ENCODE measurements around the gene TRPV3.
"Not testable (repeated sequence)": the region's sequence is repeated elsewhere in the genome, so short reads cannot be mapped to it uniquely, and the experiment has no call there.

The TRPV3 gene

DNA sequence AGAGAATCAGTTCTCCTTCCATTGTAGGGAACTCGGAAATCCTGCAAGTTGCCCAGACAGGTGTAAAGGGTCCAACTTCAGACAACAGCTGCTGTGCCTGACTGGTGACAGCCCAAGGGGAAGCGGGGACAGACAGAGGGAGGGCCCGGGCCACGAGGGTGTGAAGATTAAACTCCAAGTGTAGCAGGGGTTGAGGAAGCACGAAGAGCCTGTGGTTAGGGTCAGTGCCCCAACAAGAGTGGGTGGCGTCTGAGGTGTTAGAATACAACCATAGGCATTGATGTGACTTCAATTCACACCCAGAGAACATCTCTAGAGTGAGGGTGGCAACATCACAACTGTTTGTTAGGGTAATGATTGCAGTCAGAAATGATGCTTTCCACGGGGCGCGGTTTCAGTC, 42.7 kb downstream of the TRPV3 start:
- no peak for DNase-seq

DNA sequence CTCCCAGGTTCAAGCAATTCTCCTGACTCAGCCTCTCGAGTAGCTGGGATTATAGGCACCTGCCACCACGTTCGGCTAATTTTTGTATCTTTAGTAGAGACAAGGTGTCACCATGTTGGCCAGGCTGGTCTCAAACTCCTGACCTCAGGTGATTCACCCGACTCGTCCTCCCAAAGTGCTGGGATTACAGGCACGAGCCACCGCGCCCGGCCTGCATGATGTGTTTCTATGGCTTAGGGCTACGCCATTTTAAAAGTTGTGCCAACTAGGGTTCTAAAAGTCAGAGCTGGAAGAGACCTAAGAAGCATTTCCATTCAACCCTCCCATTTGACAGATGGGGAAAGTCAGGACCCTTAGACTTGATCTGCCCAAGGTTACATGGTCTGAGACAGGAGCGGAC, 43.4 kb downstream of the TRPV3 start:
- DNase-seq: not testable (repeated sequence)

DNA sequence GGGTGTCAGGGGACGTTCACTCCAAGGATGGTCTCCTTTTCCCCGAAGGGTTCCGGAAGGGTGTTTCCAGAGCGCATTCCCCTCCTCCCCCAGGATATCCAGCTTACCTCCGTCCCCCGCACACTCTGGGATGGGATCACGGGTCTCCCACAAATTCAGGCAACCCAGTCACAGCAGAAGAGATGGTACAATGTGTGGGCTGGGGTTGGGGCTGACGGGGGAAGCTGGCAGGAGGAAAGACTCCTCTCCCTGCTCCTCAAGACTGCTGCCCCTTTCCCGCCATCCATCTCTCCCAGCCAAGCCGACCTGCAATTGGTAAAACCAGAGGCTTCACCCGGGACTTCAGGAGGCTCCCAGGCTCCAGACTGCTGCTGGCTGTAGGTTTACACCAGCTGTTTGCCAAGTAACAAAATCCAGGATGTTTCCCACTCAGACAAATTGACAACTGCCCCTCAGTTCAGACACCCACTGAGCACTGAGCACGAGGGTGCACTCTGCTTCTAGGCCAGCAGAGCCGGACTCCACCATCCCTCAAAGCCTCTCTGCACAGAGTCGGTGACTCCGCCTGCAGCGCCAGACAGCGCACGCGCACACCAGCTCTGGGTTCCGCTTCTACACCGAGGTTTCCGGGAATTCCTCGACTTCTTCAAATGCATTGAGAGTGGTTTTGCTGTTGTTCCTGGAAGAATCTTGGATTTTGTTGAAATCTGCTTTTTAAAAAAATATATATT, 44.1 kb downstream of the TRPV3 start:
- no peak for DNase-seq

DNA sequence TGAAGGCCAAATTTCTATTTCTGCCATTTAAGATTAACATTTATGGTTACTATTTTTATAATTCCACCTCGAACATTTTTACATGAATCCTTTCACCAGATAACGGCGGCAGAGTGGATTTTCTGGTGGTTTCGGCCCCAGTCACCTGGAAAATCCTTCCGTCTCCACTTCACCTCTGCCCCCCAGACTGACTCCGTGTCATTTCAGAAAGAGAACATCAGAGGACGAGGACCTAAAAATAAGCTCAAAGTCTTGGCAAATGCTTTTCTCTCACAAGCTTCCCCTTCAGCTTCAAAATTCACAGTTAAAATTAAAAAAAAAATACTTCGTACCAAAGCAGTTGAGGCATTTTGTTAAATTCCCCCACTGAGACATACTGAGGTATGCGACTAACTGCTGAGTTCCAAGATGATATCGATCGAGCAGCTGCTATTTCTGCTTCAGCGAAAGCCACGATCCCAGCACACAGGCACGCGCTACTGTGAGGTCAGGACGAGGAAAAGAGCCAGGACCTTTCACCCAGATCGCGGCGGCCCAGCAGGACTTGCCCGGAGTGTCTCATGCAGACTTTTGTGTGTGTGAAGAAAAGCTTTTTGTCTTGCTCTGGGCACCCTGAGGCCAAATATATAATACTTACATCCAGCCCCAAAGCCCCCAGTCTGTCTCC, 45.0 kb downstream of the TRPV3 start:
- DNase-seq: no peak

DNA sequence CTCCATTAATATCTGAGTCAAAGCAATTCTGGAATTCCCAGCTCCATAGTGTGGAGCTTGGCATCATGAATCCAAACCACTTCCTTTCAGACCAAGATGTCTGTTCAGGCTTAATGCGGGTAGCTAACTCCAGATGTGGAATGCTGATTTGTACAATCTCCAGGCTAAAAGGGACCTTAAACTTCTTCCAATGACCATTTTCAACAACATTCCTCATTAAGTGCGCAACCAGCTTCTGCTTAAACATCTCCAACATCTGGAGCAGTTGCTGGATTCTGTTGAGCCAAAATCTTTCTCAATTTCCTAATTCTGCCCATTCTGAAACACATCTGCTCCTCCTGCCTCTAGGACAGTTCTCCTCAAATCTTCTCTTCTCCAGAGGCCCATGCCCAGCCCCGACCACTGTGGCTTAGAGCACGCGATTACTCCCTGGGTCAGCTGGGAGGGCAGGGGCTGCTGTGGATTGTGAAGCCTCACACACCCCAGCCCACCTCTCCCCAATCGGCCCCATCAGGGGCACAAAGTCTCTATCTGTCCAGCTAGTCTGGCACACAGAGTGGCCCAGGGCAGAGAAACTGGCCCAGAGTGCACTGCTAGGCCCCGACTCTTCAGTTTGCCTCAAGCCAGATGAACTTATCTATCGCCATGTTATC, 45.6 kb downstream of the TRPV3 start:
- no peak for DNase-seq

DNA sequence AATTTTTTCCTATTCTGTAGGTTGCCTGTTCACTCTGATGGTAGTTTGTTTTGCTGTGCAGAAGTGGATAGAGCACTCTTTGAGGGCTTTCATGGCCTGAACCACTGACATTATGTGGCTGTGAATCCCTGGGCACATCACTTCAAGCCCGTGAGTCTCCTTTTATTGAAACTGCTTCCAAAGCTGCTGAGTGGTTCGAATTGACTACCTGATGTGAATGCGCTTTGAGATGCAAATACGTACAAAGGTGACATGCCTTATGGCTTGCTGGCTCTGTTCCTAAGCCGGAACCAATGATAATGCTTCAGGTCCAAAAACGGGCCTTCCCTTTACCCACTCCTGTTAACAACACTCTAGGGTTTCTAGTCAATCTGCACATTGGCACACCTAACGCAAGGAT, 47.5 kb downstream of the TRPV3 start:
- no peak for DNase-seq

DNA sequence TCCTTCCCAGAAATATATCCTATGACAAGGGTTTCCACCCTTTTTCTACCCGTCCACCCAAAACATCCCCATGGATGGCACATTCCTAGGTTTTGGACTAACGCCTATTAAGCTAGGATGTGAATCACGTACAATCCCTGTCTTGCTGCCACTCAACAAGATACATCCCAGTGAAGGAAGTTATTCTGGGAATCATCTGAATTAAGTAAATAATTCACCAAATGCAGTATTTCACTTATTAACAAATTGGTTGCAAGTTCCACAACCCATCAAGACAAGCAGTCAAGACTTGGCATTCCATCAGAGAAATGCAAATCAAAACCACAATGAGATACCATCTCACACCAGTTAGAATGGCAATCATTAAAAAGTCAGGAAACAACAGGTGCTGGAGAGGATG, 49.7 kb downstream of the TRPV3 start:
- no peak for DNase-seq

DNA sequence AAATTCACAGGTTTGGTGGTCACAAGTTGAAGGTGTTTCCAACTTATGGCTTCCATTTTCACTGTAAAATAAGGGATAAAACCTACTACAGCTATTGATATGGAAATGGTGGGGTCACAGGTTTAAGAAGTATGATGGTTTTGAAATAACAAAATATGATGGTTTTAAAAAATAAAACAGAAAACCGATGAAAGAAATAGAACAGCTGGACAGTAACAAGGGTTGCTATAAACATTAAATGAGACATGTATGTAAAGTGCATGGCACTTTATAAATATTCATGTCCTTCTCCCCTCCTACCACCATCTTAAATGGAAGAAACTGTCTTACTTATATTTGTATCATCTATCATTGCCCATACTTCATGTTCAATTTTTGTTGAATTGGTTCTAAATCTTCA, 50.5 kb downstream of the TRPV3 start:
- DNase-seq: no peak

DNA sequence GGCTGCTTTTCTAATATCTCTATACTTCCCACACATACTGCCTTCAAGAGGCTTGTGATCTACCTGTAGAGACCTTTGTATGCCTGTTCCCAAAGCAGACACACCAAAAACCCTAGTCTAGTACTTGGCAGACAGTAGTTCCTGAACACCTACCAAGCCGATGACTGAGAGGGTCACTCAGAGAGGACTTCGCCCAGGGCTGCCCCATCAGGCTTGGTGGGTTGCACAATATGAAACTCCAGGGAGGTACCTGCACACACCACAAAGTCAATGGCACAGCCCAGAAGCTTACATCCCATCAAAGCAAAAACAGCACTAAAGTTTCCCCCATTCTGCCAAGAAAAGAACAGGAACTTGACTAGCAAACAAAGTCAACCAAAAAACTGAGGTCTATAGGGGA, 51.6 kb downstream of the TRPV3 start:
- no peak for DNase-seq

DNA sequence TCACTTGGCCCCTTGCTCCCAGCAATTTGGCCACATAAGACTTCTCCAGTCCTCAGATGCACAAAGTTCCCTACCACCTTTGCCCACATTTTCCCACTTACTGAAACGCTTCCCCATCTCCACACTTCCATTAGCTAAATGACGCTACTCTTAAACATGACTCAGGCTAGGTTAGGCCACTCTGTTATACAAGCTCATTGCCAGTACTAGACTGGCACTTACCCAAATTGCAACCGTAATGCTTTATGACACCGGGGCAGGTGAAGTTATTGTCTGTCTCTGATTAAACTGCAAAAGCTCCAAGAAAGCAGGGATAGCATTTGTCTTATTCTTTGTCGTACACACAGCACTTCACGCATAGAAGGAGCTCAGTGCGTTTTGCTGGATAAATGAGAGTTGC, 52.6 kb downstream of the TRPV3 start:
- DNase-seq: no peak

DNA sequence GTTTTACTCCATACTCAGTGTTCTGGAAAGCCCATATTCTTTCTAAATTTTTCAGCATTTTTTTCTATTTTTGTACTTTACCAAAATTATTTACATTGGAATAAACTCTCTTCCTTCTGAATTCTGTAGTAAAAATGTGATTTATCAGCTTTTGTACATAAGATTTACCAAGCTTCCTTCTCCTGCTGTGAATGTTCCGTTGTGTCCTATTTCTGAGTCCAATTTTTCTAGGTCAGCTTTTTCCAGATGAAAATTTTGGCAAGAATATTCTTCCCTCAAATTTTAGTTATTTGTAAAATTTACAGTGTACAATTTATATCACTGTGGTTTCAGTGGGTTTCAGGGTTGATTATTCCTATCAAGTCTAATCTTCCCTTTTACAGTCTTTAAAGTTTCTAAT, 54.3 kb downstream of the TRPV3 start:
- DNase-seq: no peak

DNA sequence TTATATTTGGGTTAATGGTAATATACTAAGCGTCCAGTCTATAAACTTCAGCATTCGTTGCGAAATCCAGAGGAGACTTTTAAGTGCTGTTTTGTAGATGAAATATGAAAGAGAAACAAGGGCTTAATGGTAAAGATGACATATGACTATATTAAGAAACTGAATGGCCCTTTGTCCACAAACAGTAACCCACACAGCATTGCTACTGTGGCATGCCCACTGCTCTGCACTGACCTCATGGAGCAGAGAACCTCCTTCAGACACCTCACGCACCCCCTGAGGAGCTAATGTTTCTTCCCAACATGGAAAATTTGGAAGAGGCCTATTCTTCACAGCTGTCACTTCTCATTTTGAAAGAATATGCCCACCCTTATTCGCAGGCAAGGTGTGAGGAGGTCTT, 55.1 kb downstream of the TRPV3 start:
- no peak for DNase-seq

DNA sequence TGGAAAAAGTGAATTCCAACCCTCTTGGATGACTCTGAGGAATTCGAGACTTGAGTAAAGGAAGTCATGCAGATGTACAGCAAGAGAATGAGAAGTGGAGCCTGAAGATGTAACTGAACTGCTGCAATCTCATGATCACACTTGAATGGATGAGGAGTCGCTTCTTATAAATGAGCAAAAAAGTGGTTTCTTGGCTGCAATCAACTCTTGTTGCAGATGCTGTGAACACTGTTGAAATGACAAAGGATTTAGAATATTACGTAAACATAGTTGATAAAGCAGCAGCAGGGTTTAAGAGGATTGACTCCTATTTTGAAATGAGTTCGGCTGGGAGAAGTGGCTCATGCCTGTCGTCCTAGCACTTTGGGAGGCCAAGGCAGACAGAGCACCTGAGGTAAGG, 56.3 kb downstream of the TRPV3 start:
- no peak for DNase-seq

DNA sequence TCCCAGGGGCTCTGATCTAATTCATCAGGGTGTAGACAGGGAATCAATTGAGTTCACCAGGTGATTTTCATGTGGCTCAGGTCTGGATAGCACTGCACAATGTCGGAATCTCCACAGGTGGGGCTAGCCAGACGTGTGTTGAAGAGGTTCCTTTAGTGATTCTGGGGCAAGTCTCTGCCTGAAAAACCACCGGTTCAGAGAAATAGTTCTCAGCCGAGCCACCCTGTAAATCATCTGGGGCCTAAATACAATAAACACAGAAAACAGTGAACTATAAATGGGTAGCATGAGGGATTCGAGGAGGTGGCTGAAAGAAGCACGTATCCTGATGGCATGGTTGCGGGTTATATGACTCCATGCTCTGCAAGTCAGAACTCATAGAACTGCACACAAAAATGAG, 60.5 kb downstream of the TRPV3 start:
- DNase-seq: no peak

DNA sequence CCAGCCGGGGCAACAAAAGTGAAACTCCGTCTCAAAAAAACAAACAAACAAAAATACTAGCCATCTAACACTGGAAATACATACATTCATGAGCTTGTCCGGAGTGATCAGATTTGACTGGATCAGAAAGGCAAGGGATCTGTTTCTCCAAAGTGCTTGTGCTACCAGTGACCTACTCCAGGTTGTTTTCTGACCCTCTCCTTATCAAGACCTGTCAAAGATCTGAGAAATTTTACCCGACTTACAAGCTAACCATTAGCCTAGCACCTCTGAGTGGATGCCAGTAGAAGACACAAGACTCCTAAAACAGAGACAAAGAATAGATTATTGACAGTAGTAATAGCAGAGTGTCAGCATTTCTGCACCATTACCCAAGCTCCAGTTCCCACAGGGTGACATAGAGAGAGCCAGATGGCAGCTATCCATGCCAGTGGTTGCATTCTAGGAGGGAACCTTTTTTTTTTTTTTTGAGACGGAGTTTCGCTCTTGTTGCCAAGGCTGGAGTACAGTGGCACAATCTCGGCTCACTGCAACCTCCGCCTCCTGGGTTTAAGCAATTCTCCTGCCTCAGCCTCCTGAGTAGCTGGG, 72.0 kb downstream of the TRPV3 start:
- DNase-seq: no peak

DNA sequence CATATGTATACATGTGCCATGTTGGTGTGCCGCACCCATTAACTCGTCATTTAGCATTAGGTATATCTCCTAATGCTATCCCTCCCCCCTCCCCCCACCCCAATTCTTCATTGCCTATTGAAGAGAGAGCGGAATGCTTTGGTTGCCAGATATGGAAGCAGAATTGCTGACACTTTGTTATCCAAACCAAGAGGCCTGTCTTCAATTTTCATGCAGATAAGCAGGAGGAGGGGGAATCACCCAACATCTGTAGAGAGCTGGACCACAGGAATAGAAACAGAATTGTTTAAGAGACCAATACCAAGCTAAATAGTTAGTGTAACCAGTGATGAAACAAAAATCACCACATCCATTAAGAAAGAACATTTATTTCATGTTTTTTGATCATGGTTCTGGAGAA, 74.8 kb downstream of the TRPV3 start:
- no peak for DNase-seq

DNA sequence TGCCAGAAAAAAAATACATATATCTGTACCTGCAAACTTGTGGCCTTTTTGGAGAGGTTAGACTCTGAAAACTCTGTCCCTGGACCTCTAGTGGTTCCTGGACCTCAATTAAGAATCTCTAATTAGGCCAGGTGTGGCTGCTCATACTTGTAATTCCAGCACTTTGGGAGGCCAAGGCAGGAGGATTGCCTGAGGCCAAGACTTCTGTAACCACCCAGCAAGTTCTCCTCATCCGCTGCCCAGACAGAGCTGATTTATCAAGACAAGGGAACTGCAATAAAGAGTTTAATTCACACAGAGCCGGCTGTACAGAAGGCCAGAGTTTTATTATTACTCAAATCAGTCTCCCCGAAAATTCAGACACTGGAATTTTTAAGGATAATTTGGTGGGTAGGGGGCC, 77.6 kb downstream of the TRPV3 start:
- no peak for DNase-seq

DNA sequence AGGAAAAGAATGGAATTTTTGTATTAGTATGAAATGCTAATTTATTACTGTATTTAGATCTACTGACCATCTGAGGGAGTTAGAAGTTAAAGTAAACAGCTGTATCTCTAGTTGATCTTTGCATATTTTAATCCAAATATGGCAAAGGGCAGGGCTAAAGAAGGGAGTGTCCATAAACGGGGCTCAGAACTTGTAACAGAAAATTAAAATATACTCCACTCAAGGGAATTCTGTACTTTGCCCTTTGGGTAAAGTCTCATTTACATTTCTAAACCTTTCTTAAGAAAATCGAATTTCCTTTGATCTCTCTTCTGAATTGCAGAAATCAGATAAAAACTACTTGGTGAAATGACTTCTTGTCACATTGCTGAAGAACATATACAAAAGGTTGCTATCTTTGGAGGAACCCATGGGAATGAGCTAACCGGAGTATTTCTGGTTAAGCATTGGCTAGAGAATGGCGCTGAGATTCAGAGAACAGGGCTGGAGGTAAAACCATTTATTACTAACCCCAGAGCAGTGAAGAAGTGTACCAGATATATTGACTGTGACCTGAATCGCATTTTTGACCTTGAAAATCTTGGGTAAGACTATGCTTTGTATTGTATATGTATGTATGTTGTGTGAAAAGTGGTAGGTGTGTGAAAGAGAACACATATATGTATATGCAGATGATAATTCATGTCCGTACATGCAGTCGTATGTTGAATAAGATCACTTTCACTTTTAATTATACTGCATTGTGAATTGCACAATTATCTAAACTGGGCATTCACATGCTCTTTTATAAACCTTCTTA, 81.6 kb downstream of the TRPV3 start, which contains the start of gene ASPA:
ASPA (plus strand) TSS at position 186 of the 799 bp plus-strand sequence; CDS start at position 349, 163 bp downstream.
- DNase-seq: no peak

DNA sequence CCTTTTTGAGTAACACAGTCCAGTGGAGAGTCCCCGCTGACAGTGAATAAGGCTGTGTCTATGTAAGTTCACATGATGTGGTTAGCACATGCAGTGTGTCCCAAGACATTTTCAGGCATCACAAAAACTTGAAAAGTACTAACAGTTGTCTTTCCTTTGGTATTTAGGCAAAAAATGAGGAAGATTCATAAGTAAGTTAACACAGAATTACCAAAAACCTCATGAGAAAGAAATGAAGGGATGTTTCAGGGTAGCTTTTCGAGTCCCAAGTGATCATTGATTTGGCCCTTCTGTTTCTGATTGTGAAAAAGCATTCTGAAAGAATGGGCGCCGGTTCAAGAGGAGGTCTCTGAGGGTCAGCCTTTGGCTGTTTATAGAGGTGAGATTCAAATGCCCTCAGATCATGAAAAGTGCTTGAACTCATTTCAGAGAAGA, 82.3 kb downstream of the TRPV3 start:
- DNase-seq: no peak

DNA sequence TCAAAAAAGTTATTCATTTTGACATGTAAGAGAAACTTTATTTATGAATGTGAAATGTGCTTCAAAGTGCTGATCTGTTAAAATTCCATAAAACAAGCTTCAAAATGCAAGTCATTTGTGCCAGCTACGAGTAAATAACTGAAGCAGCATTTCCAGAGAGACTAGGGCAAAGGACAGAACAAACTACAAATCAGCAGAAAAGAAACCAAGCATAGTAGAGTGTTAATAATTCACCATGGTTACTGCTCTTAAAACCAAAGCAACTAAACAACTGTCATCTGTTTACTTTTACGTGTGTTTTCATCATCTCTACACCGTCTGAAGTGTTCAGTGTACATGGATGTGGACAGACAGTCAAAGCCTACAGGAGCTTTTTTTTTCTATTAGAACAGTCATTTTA, 83.4 kb downstream of the TRPV3 start:
- DNase-seq: no peak

DNA sequence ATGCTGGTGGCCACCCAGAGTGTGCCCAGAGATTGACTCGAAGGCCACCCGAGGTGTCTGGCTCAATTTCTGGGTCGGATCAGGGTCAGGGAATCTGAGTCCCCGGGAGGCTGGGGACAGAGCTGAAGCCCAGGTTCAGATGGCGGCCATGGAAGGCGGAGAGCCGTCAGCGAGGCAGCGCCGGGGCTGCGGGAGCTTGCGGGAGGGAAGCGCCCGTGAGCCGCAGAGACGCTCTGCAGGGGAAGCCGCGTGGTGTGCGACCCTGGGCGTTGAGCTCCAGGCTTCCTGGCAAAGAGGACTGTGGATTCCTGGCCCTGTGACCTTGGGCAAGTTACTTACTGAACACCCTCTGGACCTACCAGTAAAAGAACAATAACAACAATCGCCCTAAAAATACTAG, 85.5 kb downstream of the TRPV3 start:
- DNase-seq: no peak

DNA sequence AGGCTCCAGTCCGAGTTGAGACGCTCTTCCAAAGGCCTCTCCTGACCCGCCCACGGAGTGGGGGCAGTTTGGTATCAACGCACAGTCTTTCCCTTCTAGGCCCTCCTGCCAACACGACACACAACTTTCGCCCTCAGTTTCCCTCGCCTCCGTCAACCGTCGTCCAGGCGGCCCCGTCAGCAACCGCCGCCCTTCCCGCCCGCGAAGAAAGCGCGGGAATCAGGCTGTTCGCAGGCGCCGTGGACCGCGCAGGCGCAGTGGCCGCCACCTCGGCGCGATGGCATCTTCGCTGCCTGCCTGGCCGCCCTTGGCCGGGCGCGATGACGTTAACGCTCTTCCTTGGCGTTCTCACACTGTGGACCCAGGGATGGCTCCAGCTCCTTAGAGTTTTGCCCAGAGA, 86.0 kb downstream of the TRPV3 start, which contains the start of gene SPATA22:
SPATA22 (minus strand) TSS at position 221 of the 400 bp plus-strand sequence. CDS start 2,494 bp downstream, outside the sequence.
- no peak for DNase-seq

DNA sequence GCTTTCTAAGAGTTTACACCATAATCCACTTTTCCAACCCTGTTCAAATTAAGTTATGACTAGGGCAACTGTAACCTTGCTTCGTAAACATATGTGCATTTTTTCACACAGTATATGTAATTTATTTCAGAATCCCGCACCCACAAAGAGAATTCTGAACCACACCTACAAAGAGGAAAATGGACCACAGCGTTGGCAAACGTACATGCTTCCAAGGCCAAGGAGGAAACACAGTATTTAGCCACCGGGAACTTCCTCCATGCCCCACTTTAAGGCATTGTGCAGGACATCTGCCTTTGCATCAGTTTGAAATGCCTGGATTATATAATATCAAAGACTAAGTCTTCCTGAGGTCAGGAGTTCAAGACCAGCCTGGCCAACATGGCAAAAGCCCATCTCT, 88.1 kb downstream of the TRPV3 start:
- no peak for DNase-seq
